HEK293 (cell line): ENCODE measurements around the gene ULBP2.

Experiments
- ATF2 ChIP-seq: fragments of 450-650 bp; formaldehyde crosslinking; IDR thresholded peaks from 2 replicates; pipeline ENCODE4 v1.5.1; 2016; ENCODE audit warnings: missing biosample characterization, missing genetic modification characterization, low read depth
- CTCF ChIP-seq: fragments of 450-650 bp; formaldehyde crosslinking; IDR thresholded peaks from 2 replicates; pipeline ENCODE4 v1.5.1; 2016; ENCODE audit warnings: missing biosample characterization, missing genetic modification characterization
- GLI2 ChIP-seq: fragments of 450-650 bp; formaldehyde crosslinking; IDR thresholded peaks from 2 replicates; pipeline ENCODE4; 2017; ENCODE audit warnings: missing biosample characterization, missing genetic modification characterization, low read depth, borderline replicate concordance
- HIC1 ChIP-seq: fragments of 450-650 bp; formaldehyde crosslinking; IDR thresholded peaks from 2 replicates; pipeline ENCODE4 v1.5.1; 2016; ENCODE audit warnings: missing biosample characterization, missing genetic modification characterization
- KLF17 ChIP-seq: fragments of 450-650 bp; formaldehyde crosslinking; IDR thresholded peaks from 2 replicates; pipeline ENCODE4 v1.5.1; 2016; ENCODE audit warnings: missing biosample characterization, missing genetic modification characterization
- REPIN1 ChIP-seq: fragments of 450-650 bp; formaldehyde crosslinking; IDR thresholded peaks from 2 replicates; pipeline ENCODE4 v1.5.1; 2017; ENCODE audit warnings: missing biosample characterization, missing genetic modification characterization, low read depth
- SP2 ChIP-seq: fragments of 450-650 bp; formaldehyde crosslinking; IDR thresholded peaks from 2 replicates; pipeline ENCODE4 v1.5.1; 2016; ENCODE audit warnings: missing biosample characterization, missing genetic modification characterization
- ZBTB17 ChIP-seq: fragments of 450-650 bp; formaldehyde crosslinking; IDR thresholded peaks from 2 replicates; pipeline ENCODE4 v1.5.1; 2016; ENCODE audit warnings: missing biosample characterization, missing genetic modification characterization
- ZBTB48 ChIP-seq: fragments of 450-650 bp; formaldehyde crosslinking; IDR thresholded peaks from 2 replicates; pipeline ENCODE4 v1.5.1; 2016; ENCODE audit warnings: missing biosample characterization, missing genetic modification characterization
- ZBTB8A ChIP-seq: fragments of 450-650 bp; formaldehyde crosslinking; IDR thresholded peaks from 2 replicates; pipeline ENCODE4 v1.5.1; 2016; ENCODE audit warnings: missing biosample characterization, missing genetic modification characterization
- ZFHX2 ChIP-seq: fragments of 450-650 bp; formaldehyde crosslinking; conservative IDR thresholded peaks from 2 replicates; pipeline ENCODE4 v1.5.1; 2016; ENCODE audit warnings: missing biosample characterization, missing genetic modification characterization
- ZIC2 ChIP-seq: fragments of 450-650 bp; formaldehyde crosslinking; IDR thresholded peaks from 2 replicates; pipeline ENCODE4 v1.5.1; 2016; ENCODE audit warnings: missing biosample characterization, missing genetic modification characterization
- ZNF18 ChIP-seq: fragments of 450-650 bp; formaldehyde crosslinking; IDR thresholded peaks from 2 replicates; pipeline ENCODE4 v1.5.1; 2016; ENCODE audit warnings: missing biosample characterization, missing genetic modification characterization
- ZNF221 ChIP-seq: fragments of 450-650 bp; formaldehyde crosslinking; IDR thresholded peaks from 2 replicates; pipeline ENCODE4 v1.5.1; 2017; ENCODE audit warnings: missing biosample characterization, missing genetic modification characterization, borderline replicate concordance
- ZNF311 ChIP-seq: fragments of 450-650 bp; formaldehyde crosslinking; IDR thresholded peaks from 2 replicates; pipeline ENCODE4 v1.5.1; 2017; ENCODE audit warnings: missing biosample characterization, missing genetic modification characterization, borderline replicate concordance
- ZNF324 ChIP-seq: fragments of 450-650 bp; formaldehyde crosslinking; IDR thresholded peaks from 2 replicates; pipeline ENCODE4 v1.5.1; 2016; ENCODE audit warnings: missing biosample characterization, missing genetic modification characterization
- ZNF391 ChIP-seq: fragments of 450-650 bp; formaldehyde crosslinking; IDR thresholded peaks from 2 replicates; pipeline ENCODE4 v1.5.1; 2016; ENCODE audit warnings: low read depth, missing biosample characterization, missing genetic modification characterization, borderline replicate concordance
- ZNF449 ChIP-seq: fragments of 450-650 bp; formaldehyde crosslinking; IDR thresholded peaks from 2 replicates; pipeline ENCODE4 v1.5.1; 2017; ENCODE audit warnings: missing biosample characterization, mild to moderate bottlenecking, missing genetic modification characterization, moderate library complexity
- ZNF488 ChIP-seq: fragments of 450-650 bp; formaldehyde crosslinking; IDR thresholded peaks from 2 replicates; pipeline ENCODE4 v1.5.1; 2016; ENCODE audit warnings: missing biosample characterization, missing genetic modification characterization
- ZNF558 ChIP-seq: fragments of 450-650 bp; formaldehyde crosslinking; IDR thresholded peaks from 2 replicates; pipeline ENCODE4 v1.5.1; 2016; ENCODE audit warnings: missing biosample characterization, missing genetic modification characterization
- ZNF629 ChIP-seq: fragments of 450-650 bp; formaldehyde crosslinking; IDR thresholded peaks from 2 replicates; pipeline ENCODE4 v1.5.1; 2017; ENCODE audit warnings: missing biosample characterization, missing genetic modification characterization
- ZNF660 ChIP-seq: fragments of 450-650 bp; IDR thresholded peaks from 2 replicates; pipeline ENCODE4 v1.5.1; 2018; ENCODE audit warnings: missing biosample characterization, mild to moderate bottlenecking, missing genetic modification characterization
- ZNF664 ChIP-seq: fragments of 450-650 bp; formaldehyde crosslinking; IDR thresholded peaks from 2 replicates; pipeline ENCODE4 v1.5.1; 2016; ENCODE audit warnings: missing biosample characterization, missing genetic modification characterization
- ZNF677 ChIP-seq: fragments of 450-650 bp; IDR thresholded peaks from 2 replicates; pipeline ENCODE4 v1.5.0; 2018; ENCODE audit warnings: missing biosample characterization, mild to moderate bottlenecking, missing genetic modification characterization, moderate library complexity
- ZNF76 ChIP-seq: fragments of 450-650 bp; formaldehyde crosslinking; IDR thresholded peaks from 2 replicates; pipeline ENCODE4; 2016; ENCODE audit warnings: low read depth, missing biosample characterization, missing genetic modification characterization, borderline replicate concordance
- ZNF785 ChIP-seq: fragments of 450-650 bp; formaldehyde crosslinking; IDR thresholded peaks from 2 replicates; pipeline ENCODE4 v1.5.1; 2016; ENCODE audit warnings: missing biosample characterization, missing genetic modification characterization
- ZNF843 ChIP-seq: fragments of 450-650 bp; formaldehyde crosslinking; IDR thresholded peaks from 2 replicates; pipeline ENCODE4 v1.5.1; 2016; ENCODE audit warnings: missing biosample characterization, missing genetic modification characterization

ULBP2 gene

GRCh38 chr6:149934249-149935156 is 7.3 kb upstream of the ULBP2 start (continued):
- TF ChIP-seq ZNF488 (no peak), ZNF664 (tag by site-specific recombination) (no peak), HIC1 (no peak), ZBTB48 (tag by site-specific recombination) (0 out of 2 replicates have a peak, but pooled peaks have one; percentile 35), ZNF785 (peak; percentile 38; the same call in 1 of the 2 replicates), ZFHX2 (tag by site-specific recombination) (peak; percentile 68), ZNF324 (tag by site-specific recombination) (peak; percentile 84), ZNF449 (tag by site-specific recombination) (peak; percentile 35; the same call in 1 of the 2 replicates), CTCF (peak; percentile 51; the same call in 1 of the 2 replicates), KLF17 (peak; percentile 43; the same call in 1 of the 2 replicates), ZNF76 (tag by site-specific recombination) (no peak), SP2 (tag by site-specific recombination) (no peak), ZNF660 (tag by site-specific recombination) (peak; percentile 94), ZNF311 (no peak), ATF2 (tag by site-specific recombination) (peak; percentile 99), ZIC2 (tag by site-specific recombination) (peak; percentile 19; the same call in 1 of the 2 replicates), REPIN1 (tag by site-specific recombination) (no peak), ZNF221 (no peak), ZNF391 (tag by site-specific recombination) (0 out of 2 replicates have a peak, but pooled peaks have one; percentile 44), ZNF843 (tag by site-specific recombination) (peak; percentile 13; the same call in 1 of the 2 replicates), ZNF629 (tag by site-specific recombination) (peak; percentile 100), ZBTB17 (peak; percentile 78), ZNF558 (peak; percentile 61; the same call in 1 of the 2 replicates), ZNF18 (tag by site-specific recombination) (no peak), GLI2 (no peak), ZBTB8A (peak; percentile 59), ZNF677 (tag by site-specific recombination) (0 out of 2 replicates have a peak, but pooled peaks have one; percentile 5)
